HCT116 (cell line): Measurements from ENCODE around the gene PRMT2. TPM values are rescaled to one million over a fixed set of nuclear protein-coding genes. Genes with fewer than 3 reads are reported as not detected.
A peak's percentile ranks its signal among the peaks of the same experiment; 100 is the strongest.

Experiments used
- ATAC-seq: fragments of 200-7000 bp; cut with Tn5 transposase; 2 replicates; pipeline ENCODE4 v1.9.1; 2020; ENCODE audit warnings: mild to moderate bottlenecking, moderate library complexity
- BruUV-seq: library from RNA; stranded (reverse); fragments of 400-500 nt; replicated peaks from 2 replicates; lab custom pipeline; 2021; lab: Mats Ljungman, UMichigan
- CTCF ChIA-PET: fragments of 300-600 bp; sonication (Branson Sonifier 250); formaldehyde crosslinking; loops from one replicate; lab custom pipeline; 2021; ENCODE audit warnings: antibody characterized with exemption; lab: Charles Lee
- POLR2A ChIA-PET: fragments of 300-600, 350-600 bp; sonication (Branson Sonifier 250); formaldehyde crosslinking; loops from one replicate; lab custom pipeline; 2021; ENCODE audit warnings: antibody characterized with exemption; lab: Charles Lee
- RAD21 ChIA-PET, 2 experiments: fragments of 300-600 bp; sonication (Branson Sonifier 250); formaldehyde crosslinking; loops; one replicate each; lab custom pipeline; 2023; ENCODE audit warnings: low total read pairs in 2 of 2; ENCODE audit not compliant: uncharacterized antibody in 2 of 2, unreplicated experiment in 2 of 2, low non-redundant PET in 1 of 2; lab: Charles Lee
- DNase-seq: peaks from one replicate; pipeline ENCODE4 v3.0.0-alpha.2; 2010; ENCODE audit warnings: low read depth, low spot score
- H2AFZ ChIP-seq: fragments of 200-600 bp; shearing (Covaris generic), sonication (generic); 2 replicates; pipeline ENCODE4 v1.6.1; 2017; ENCODE audit warnings: low read depth, mixed run types, mixed read lengths, antibody characterized with exemption, low read length; ENCODE audit not compliant: poor library complexity, severe bottlenecking
- H3K27ac ChIP-seq: 2 replicates; pipeline ENCODE4 v1.5.1; 2012; ENCODE audit warnings: low read depth, low read length
- H3K27me3 ChIP-seq: fragments of 200-600 bp; sonication (generic); 2 replicates; pipeline ENCODE4 v1.6.1; 2016; ENCODE audit warnings: mixed run types, low read length, mixed read lengths; ENCODE audit not compliant: insufficient read depth
- H3K36me3 ChIP-seq, 2 experiments: fragments of 200-500 bp in 1 of 2; fragments of 200-600 bp in 1 of 2; sonication (Bioruptor generic) in 1 of 2; sonication (generic) in 1 of 2; 2 replicates each; pipeline versions ENCODE4 v1.5.1 to v1.6.1; 2014 to 2016; ENCODE audit warnings: low read length in 2 of 2, inconsistent platforms in 1 of 2, mixed read lengths in 1 of 2, mixed run types in 1 of 2; ENCODE audit not compliant: insufficient read depth in 2 of 2, control insufficient read depth in 1 of 2
- H3K4me1 ChIP-seq, 2 experiments: fragments of 200-600 bp in 1 of 2; sonication (generic) in 1 of 2; 2 replicates each; pipeline versions ENCODE4 v1.5.1 to v1.6.1; 2012 to 2017; ENCODE audit warnings: low read length in 2 of 2, inconsistent platforms in 1 of 2, mild to moderate bottlenecking in 1 of 2, mixed read lengths in 1 of 2, mixed run types in 1 of 2, moderate library complexity in 1 of 2; ENCODE audit not compliant: insufficient read depth in 2 of 2, control insufficient read depth in 1 of 2
- H3K4me2 ChIP-seq: fragments of 200-600 bp; sonication (generic); 2 replicates; pipeline ENCODE4 v1.6.1; 2017; ENCODE audit warnings: mixed run types, low read length, mixed read lengths
- H3K4me3 ChIP-seq, 2 experiments: fragments of 200-600 bp in 1 of 2; sonication (generic) in 1 of 2; replicated peaks in 1 of 2; 2 replicates each; pipeline ENCODE4 v1.5.1; 2011 to 2016; ENCODE audit warnings: low read length in 2 of 2, control low read depth in 1 of 2, low read depth in 1 of 2, mild to moderate bottlenecking in 1 of 2, mixed read lengths in 1 of 2, mixed run types in 1 of 2
- H3K79me2 ChIP-seq: fragments of 200-600 bp; sonication (generic); 2 replicates; pipeline ENCODE4 v1.6.1; 2017; ENCODE audit warnings: mild to moderate bottlenecking, mixed run types, low read length, moderate library complexity, mixed read lengths; ENCODE audit not compliant: insufficient read depth
- H3K9ac ChIP-seq: fragments of 200-600 bp; sonication (generic); 2 replicates; pipeline ENCODE4 v1.6.1; 2016; ENCODE audit warnings: low read length, mixed read lengths
- H3K9me2 ChIP-seq: fragments of 200-600 bp; sonication (generic), shearing (Covaris generic); 2 replicates; pipeline ENCODE4 v1.6.1; 2017; ENCODE audit warnings: mixed run types, mild to moderate bottlenecking, moderate library complexity; ENCODE audit not compliant: insufficient read depth
- H3K9me3 ChIP-seq, 2 experiments: fragments of 200-500 bp in 1 of 2; fragments of 200-600 bp in 1 of 2; sonication (Bioruptor generic) in 1 of 2; sonication (generic) in 1 of 2; 2 replicates each; pipeline ENCODE4 v1.6.1; 2014 to 2017; ENCODE audit warnings: low read length in 2 of 2, mixed read lengths in 2 of 2, inconsistent platforms in 1 of 2, low read depth in 1 of 2, mild to moderate bottlenecking in 1 of 2, mixed run types in 1 of 2, moderate library complexity in 1 of 2; ENCODE audit not compliant: control insufficient read depth in 1 of 2, insufficient read depth in 1 of 2
- H4K20me1 ChIP-seq: fragments of 200-600 bp; sonication (generic), shearing (Covaris generic); 2 replicates; pipeline ENCODE4 v1.6.1; 2017; ENCODE audit warnings: mixed run types, mild to moderate bottlenecking, moderate library complexity; ENCODE audit not compliant: insufficient read depth
- CBX3 ChIP-seq: IDR thresholded peaks from 2 replicates; pipeline ENCODE4 v1.6.1; 2012; ENCODE audit warnings: low read depth
- CEBPB ChIP-seq: IDR thresholded peaks from 2 replicates; pipeline ENCODE4 v1.6.1; 2012; ENCODE audit warnings: low read depth
- EGR1 ChIP-seq: IDR thresholded peaks from 2 replicates; pipeline ENCODE4 v1.6.1; 2012; ENCODE audit warnings: low read depth
- ELF1 ChIP-seq: IDR thresholded peaks from 2 replicates; pipeline ENCODE4 v1.6.1; 2012; ENCODE audit warnings: low read depth, borderline replicate concordance
- EZH2 ChIP-seq: fragments of 200-600 bp; sonication (generic); IDR thresholded peaks from 2 replicates; pipeline ENCODE4 v1.6.1; 2017; ENCODE audit warnings: antibody characterized with exemption, mixed run types
- EZH2phosphoT487 ChIP-seq: fragments of 200-600 bp; IDR thresholded peaks from 2 replicates; pipeline ENCODE4 v1.6.1; 2018; ENCODE audit warnings: antibody characterized with exemption, borderline replicate concordance
- FOSL1 ChIP-seq: IDR thresholded peaks from 2 replicates; pipeline ENCODE4 v1.6.1; 2012; ENCODE audit warnings: low read depth
- JUND ChIP-seq: IDR thresholded peaks from 2 replicates; pipeline ENCODE4 v1.6.1; 2012
- POLR2A ChIP-seq: IDR thresholded peaks from 2 replicates; pipeline ENCODE4 v1.7.0; 2011; ENCODE audit warnings: borderline replicate concordance; ENCODE audit not compliant: insufficient read depth, insufficient read length; ENCODE audit errors: extremely low read depth
- POLR2AphosphoS5 ChIP-seq: IDR thresholded peaks from 2 replicates; pipeline ENCODE4 v1.6.1; 2011; ENCODE audit warnings: mild to moderate bottlenecking, low read depth, low read length, moderate library complexity
- RAD21 ChIP-seq: IDR thresholded peaks from 2 replicates; pipeline ENCODE4 v1.6.1; 2012; ENCODE audit warnings: low read depth, mild to moderate bottlenecking
- SP1 ChIP-seq: IDR thresholded peaks from 2 replicates; pipeline ENCODE4 v1.6.1; 2012; ENCODE audit warnings: low read depth
- TCF7L2 ChIP-seq: IDR thresholded peaks from 2 replicates; pipeline ENCODE4 v1.7.0; 2011; ENCODE audit warnings: borderline replicate concordance, inconsistent platforms; ENCODE audit not compliant: insufficient read depth, insufficient read length; ENCODE audit errors: extremely low read depth
- YY1 ChIP-seq: IDR thresholded peaks from 2 replicates; pipeline ENCODE4 v1.6.1; 2011; ENCODE audit warnings: low read length, low read depth, moderate library complexity, mild to moderate bottlenecking; ENCODE audit not compliant: insufficient replicate concordance; ENCODE audit errors: extremely low read depth
- ZNF274 ChIP-seq: fragments of 200-500 bp; sonication (Bioruptor generic); IDR thresholded peaks from 2 replicates; pipeline ENCODE4 v1.6.1; 2014; ENCODE audit warnings: mild to moderate bottlenecking, low read depth, low read length, inconsistent platforms
- intact Hi-C: fragments of 100-400 bp; cut with micrococcal nuclease; formaldehyde crosslinking; loops from 2 replicates; pipeline ENCODE4 v1.10.0; 2022
- total RNA-seq: library from RNA; stranded (reverse); gene quantifications from one replicate; pipeline ENCODE4 v1.2.1, GENCODE V29; 2021; ENCODE audit not compliant: unreplicated experiment
- TF ChIP-seq, protein P1 (sequence below): IDR thresholded peaks from 2 replicates; pipeline ENCODE4 v1.6.1; 2012
- TF ChIP-seq, protein P2 (sequence below), 3 experiments: fragments of 200-600 bp in 1 of 3; sonication (generic) in 1 of 3; IDR thresholded peaks in 2 of 3; conservative IDR thresholded peaks in 1 of 3; 2 replicates each; pipeline ENCODE4 v1.5.1; 2012 to 2017; ENCODE audit warnings: low read depth in 2 of 3, low read length in 2 of 3, antibody characterized with exemption in 1 of 3, borderline replicate concordance in 1 of 3, control low read depth in 1 of 3, mild to moderate bottlenecking in 1 of 3, mixed read lengths in 1 of 3, mixed run types in 1 of 3, moderate library complexity in 1 of 3; ENCODE audit not compliant: insufficient read depth in 1 of 3
- TF ChIP-seq, protein P3 (sequence below): IDR thresholded peaks from 2 replicates; pipeline ENCODE4 v1.6.1; 2012
- TF ChIP-seq, protein P4 (sequence below): IDR thresholded peaks from 2 replicates; pipeline ENCODE4 v1.6.1; 2012; ENCODE audit warnings: low read depth
- TF ChIP-seq, protein P5 (sequence below): IDR thresholded peaks from 2 replicates; pipeline ENCODE4 v1.6.1; 2011; ENCODE audit warnings: mild to moderate bottlenecking, low read length, moderate library complexity; ENCODE audit not compliant: insufficient replicate concordance; ENCODE audit errors: extremely low read depth

The PRMT2 gene
- total RNA-seq, 1 experiment from 2014 or later = 59.1 TPM

DNA sequence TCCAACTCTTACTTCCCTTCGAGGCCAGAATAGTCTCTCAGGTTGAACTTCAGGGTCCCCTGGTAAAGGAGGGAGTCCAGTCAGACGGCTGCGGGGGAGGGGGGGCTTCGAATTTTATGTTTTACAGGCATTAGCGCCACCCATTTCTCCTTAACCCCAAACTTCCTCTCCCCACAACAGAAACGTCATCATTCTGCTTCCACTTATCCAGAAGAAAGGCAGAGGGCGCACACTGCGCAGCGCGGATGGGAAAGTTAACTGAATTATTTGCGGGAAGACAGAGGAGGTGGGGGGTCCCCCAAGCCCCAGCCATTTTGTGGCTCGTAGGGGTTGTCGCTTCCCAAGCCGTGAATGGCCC lies 529 bp upstream of the PRMT2 start:
- RAD21 ChIA-PET = no interaction called here
- H3K4me3 ChIP-seq = peak overlapping the region; percentile 75 to 88
- intact Hi-C loops = no loop called here
- no peak for TF ChIP-seq ELF1
- TF ChIP-seq, protein P1, sequence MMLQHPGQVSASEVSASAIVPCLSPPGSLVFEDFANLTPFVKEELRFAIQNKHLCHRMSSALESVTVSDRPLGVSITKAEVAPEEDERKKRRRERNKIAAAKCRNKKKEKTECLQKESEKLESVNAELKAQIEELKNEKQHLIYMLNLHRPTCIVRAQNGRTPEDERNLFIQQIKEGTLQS = no peak
- TF ChIP-seq JUND = no peak
- TF ChIP-seq, protein P2, sequence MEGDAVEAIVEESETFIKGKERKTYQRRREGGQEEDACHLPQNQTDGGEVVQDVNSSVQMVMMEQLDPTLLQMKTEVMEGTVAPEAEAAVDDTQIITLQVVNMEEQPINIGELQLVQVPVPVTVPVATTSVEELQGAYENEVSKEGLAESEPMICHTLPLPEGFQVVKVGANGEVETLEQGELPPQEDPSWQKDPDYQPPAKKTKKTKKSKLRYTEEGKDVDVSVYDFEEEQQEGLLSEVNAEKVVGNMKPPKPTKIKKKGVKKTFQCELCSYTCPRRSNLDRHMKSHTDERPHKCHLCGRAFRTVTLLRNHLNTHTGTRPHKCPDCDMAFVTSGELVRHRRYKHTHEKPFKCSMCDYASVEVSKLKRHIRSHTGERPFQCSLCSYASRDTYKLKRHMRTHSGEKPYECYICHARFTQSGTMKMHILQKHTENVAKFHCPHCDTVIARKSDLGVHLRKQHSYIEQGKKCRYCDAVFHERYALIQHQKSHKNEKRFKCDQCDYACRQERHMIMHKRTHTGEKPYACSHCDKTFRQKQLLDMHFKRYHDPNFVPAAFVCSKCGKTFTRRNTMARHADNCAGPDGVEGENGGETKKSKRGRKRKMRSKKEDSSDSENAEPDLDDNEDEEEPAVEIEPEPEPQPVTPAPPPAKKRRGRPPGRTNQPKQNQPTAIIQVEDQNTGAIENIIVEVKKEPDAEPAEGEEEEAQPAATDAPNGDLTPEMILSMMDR (IDR thresholded peaks at IDR 0.05 in 2 of 3, conservative IDR thresholded peaks at IDR 0.05 in 1 of 3; ENCODE audit: borderline replicate concordance in 1 of 3, insufficient read depth in 1 of 3, low read depth in 2 of 3, low read length in 2 of 3) = no peak
- TF ChIP-seq YY1 = no peak
- TF ChIP-seq RAD21 = no peak
- no peak for TF ChIP-seq EGR1
- no peak for TF ChIP-seq EZH2
- no peak for TF ChIP-seq SP1
- TF ChIP-seq, protein P3, sequence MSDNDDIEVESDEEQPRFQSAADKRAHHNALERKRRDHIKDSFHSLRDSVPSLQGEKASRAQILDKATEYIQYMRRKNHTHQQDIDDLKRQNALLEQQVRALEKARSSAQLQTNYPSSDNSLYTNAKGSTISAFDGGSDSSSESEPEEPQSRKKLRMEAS = no peak
- TF ChIP-seq CBX3 = no peak
- TF ChIP-seq POLR2A = no peak
- TF ChIP-seq FOSL1 = no peak
- TF ChIP-seq EZH2phosphoT487 = no peak
- TF ChIP-seq CEBPB = no peak
- TF ChIP-seq, protein P4, sequence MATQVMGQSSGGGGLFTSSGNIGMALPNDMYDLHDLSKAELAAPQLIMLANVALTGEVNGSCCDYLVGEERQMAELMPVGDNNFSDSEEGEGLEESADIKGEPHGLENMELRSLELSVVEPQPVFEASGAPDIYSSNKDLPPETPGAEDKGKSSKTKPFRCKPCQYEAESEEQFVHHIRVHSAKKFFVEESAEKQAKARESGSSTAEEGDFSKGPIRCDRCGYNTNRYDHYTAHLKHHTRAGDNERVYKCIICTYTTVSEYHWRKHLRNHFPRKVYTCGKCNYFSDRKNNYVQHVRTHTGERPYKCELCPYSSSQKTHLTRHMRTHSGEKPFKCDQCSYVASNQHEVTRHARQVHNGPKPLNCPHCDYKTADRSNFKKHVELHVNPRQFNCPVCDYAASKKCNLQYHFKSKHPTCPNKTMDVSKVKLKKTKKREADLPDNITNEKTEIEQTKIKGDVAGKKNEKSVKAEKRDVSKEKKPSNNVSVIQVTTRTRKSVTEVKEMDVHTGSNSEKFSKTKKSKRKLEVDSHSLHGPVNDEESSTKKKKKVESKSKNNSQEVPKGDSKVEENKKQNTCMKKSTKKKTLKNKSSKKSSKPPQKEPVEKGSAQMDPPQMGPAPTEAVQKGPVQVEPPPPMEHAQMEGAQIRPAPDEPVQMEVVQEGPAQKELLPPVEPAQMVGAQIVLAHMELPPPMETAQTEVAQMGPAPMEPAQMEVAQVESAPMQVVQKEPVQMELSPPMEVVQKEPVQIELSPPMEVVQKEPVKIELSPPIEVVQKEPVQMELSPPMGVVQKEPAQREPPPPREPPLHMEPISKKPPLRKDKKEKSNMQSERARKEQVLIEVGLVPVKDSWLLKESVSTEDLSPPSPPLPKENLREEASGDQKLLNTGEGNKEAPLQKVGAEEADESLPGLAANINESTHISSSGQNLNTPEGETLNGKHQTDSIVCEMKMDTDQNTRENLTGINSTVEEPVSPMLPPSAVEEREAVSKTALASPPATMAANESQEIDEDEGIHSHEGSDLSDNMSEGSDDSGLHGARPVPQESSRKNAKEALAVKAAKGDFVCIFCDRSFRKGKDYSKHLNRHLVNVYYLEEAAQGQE = no peak
- TF ChIP-seq, protein P5, sequence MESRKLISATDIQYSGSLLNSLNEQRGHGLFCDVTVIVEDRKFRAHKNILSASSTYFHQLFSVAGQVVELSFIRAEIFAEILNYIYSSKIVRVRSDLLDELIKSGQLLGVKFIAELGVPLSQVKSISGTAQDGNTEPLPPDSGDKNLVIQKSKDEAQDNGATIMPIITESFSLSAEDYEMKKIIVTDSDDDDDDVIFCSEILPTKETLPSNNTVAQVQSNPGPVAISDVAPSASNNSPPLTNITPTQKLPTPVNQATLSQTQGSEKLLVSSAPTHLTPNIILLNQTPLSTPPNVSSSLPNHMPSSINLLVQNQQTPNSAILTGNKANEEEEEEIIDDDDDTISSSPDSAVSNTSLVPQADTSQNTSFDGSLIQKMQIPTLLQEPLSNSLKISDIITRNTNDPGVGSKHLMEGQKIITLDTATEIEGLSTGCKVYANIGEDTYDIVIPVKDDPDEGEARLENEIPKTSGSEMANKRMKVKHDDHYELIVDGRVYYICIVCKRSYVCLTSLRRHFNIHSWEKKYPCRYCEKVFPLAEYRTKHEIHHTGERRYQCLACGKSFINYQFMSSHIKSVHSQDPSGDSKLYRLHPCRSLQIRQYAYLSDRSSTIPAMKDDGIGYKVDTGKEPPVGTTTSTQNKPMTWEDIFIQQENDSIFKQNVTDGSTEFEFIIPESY = no peak
- no peak for TF ChIP-seq ZNF274
- no peak for TF ChIP-seq POLR2AphosphoS5
- no peak for TF ChIP-seq TCF7L2
- DNase-seq (peak; percentile 40), ATAC-seq (peak; percentile 39)
- no peaks in the 10 kb centered on the region for H3K9me2 ChIP-seq
- H3K36me3 ChIP-seq = no peaks in the 10 kb centered on the region
- CTCF ChIA-PET = interaction anchor here (0.6 to 1.0 kb wide), 3 partner anchors 27 to 509 kb away, joined by 3 to 5 read pairs (median 3); no protein-coding TSS in a partner anchor
- H2AFZ ChIP-seq = no peak overlapping the region
- H3K79me2 ChIP-seq = peaks cover 36% of the 10 kb centered on the region
- POLR2A ChIA-PET = interaction anchor here (0.7 to 0.8 kb wide), 2 partner anchors 32 to 177 kb away, joined by 3 read pairs; no protein-coding TSS in a partner anchor
- peak overlapping the region; percentile 93 for H3K4me2 ChIP-seq
- no peaks in the 10 kb centered on the region for H3K27me3 ChIP-seq
- BruUV-seq = TSS peak; percentile 97
- H3K9ac ChIP-seq = peak overlapping the region; percentile 74
- H3K4me1 ChIP-seq = peaks cover 7 to 26% of the 10 kb centered on the region in 2 experiments; a peak in 3 of 4 replicates
- H3K9me3 ChIP-seq = no peaks in the 10 kb centered on the region
- H3K27ac ChIP-seq = peak overlapping the region; percentile 99
- H4K20me1 ChIP-seq = no peaks in the 10 kb centered on the region
